ENCODE measurements around the gene CTSD. TPM values are rescaled to one million over a fixed set of nuclear protein-coding genes. Genes with fewer than 3 reads are reported as not detected.
A peak's percentile ranks its signal among the peaks of the same experiment; 100 is the strongest.

CTSD gene
- total and polyA plus RNA-seq, 2 of the 8 experiments (the other 6 are each of a cell fraction or from before 2014, with no cell fraction given): 169 to 173 TPM

DNA sequence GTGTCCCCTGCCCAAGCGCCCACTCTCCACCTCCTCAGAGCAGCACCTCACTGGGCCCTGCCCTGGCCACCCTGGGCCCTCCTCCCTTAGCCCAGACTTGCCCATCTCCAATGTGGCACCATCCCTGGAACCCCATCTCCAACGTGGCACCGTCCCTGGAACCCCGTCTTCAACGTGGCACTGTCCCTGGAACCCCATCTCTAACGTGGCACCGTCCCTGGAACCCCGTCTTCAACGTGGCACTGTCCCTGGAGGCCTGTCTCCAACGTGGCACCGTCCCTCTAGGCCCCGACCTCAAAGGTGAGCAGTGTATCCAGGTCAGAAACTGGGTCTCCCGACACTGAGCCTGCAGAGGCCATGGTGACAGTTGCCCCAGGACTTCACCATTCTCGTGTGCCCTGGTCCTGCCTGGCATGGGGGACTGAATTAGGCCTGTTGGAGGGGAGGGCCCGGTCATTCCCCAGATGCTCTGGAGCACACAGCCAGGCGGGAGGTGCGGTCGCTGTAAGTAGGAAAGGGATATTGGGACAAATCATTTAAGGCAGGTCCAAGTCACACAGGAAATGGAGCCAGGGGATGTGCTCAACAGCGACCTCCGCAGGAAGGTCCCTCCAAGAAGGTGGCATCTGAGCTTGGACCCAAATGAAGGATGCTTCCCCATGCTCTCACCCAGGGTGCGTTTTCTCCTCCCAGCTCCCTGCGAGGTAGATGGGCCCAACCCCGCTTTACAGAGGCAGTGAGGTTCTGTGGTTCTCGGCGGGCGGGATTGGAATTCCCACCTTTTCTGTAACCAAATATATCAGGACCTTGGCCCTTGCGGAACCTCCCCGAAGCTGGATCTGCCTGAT, 2.4 kb upstream of the CTSD start (continued):
- TF ChIP-seq, protein P1, sequence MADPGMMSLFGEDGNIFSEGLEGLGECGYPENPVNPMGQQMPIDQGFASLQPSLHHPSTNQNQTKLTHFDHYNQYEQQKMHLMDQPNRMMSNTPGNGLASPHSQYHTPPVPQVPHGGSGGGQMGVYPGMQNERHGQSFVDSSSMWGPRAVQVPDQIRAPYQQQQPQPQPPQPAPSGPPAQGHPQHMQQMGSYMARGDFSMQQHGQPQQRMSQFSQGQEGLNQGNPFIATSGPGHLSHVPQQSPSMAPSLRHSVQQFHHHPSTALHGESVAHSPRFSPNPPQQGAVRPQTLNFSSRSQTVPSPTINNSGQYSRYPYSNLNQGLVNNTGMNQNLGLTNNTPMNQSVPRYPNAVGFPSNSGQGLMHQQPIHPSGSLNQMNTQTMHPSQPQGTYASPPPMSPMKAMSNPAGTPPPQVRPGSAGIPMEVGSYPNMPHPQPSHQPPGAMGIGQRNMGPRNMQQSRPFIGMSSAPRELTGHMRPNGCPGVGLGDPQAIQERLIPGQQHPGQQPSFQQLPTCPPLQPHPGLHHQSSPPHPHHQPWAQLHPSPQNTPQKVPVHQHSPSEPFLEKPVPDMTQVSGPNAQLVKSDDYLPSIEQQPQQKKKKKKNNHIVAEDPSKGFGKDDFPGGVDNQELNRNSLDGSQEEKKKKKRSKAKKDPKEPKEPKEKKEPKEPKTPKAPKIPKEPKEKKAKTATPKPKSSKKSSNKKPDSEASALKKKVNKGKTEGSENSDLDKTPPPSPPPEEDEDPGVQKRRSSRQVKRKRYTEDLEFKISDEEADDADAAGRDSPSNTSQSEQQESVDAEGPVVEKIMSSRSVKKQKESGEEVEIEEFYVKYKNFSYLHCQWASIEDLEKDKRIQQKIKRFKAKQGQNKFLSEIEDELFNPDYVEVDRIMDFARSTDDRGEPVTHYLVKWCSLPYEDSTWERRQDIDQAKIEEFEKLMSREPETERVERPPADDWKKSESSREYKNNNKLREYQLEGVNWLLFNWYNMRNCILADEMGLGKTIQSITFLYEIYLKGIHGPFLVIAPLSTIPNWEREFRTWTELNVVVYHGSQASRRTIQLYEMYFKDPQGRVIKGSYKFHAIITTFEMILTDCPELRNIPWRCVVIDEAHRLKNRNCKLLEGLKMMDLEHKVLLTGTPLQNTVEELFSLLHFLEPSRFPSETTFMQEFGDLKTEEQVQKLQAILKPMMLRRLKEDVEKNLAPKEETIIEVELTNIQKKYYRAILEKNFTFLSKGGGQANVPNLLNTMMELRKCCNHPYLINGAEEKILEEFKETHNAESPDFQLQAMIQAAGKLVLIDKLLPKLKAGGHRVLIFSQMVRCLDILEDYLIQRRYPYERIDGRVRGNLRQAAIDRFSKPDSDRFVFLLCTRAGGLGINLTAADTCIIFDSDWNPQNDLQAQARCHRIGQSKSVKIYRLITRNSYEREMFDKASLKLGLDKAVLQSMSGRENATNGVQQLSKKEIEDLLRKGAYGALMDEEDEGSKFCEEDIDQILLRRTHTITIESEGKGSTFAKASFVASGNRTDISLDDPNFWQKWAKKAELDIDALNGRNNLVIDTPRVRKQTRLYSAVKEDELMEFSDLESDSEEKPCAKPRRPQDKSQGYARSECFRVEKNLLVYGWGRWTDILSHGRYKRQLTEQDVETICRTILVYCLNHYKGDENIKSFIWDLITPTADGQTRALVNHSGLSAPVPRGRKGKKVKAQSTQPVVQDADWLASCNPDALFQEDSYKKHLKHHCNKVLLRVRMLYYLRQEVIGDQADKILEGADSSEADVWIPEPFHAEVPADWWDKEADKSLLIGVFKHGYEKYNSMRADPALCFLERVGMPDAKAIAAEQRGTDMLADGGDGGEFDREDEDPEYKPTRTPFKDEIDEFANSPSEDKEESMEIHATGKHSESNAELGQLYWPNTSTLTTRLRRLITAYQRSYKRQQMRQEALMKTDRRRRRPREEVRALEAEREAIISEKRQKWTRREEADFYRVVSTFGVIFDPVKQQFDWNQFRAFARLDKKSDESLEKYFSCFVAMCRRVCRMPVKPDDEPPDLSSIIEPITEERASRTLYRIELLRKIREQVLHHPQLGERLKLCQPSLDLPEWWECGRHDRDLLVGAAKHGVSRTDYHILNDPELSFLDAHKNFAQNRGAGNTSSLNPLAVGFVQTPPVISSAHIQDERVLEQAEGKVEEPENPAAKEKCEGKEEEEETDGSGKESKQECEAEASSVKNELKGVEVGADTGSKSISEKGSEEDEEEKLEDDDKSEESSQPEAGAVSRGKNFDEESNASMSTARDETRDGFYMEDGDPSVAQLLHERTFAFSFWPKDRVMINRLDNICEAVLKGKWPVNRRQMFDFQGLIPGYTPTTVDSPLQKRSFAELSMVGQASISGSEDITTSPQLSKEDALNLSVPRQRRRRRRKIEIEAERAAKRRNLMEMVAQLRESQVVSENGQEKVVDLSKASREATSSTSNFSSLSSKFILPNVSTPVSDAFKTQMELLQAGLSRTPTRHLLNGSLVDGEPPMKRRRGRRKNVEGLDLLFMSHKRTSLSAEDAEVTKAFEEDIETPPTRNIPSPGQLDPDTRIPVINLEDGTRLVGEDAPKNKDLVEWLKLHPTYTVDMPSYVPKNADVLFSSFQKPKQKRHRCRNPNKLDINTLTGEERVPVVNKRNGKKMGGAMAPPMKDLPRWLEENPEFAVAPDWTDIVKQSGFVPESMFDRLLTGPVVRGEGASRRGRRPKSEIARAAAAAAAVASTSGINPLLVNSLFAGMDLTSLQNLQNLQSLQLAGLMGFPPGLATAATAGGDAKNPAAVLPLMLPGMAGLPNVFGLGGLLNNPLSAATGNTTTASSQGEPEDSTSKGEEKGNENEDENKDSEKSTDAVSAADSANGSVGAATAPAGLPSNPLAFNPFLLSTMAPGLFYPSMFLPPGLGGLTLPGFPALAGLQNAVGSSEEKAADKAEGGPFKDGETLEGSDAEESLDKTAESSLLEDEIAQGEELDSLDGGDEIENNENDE (IDR thresholded peaks at IDR 0.05; ENCODE audit: insufficient replicate concordance, low read length): no peak
- peak; percentile 38; the same call in 1 of the 2 replicates for TF ChIP-seq GABPA (IDR thresholded peaks at IDR 0.05; ENCODE audit: borderline replicate concordance, insufficient read depth, low read length)
- TF ChIP-seq, protein P2, sequence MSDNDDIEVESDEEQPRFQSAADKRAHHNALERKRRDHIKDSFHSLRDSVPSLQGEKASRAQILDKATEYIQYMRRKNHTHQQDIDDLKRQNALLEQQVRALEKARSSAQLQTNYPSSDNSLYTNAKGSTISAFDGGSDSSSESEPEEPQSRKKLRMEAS (IDR thresholded peaks at IDR 0.05): peak; percentile 37; the same call in 1 of the 2 replicates
